ENCODE measurements around the gene PTPRJ.
"Not testable (repeated sequence)": the region's sequence is repeated elsewhere in the genome, so short reads cannot be mapped to it uniquely, and the experiment has no call there.

Gene PTPRJ

DNA sequence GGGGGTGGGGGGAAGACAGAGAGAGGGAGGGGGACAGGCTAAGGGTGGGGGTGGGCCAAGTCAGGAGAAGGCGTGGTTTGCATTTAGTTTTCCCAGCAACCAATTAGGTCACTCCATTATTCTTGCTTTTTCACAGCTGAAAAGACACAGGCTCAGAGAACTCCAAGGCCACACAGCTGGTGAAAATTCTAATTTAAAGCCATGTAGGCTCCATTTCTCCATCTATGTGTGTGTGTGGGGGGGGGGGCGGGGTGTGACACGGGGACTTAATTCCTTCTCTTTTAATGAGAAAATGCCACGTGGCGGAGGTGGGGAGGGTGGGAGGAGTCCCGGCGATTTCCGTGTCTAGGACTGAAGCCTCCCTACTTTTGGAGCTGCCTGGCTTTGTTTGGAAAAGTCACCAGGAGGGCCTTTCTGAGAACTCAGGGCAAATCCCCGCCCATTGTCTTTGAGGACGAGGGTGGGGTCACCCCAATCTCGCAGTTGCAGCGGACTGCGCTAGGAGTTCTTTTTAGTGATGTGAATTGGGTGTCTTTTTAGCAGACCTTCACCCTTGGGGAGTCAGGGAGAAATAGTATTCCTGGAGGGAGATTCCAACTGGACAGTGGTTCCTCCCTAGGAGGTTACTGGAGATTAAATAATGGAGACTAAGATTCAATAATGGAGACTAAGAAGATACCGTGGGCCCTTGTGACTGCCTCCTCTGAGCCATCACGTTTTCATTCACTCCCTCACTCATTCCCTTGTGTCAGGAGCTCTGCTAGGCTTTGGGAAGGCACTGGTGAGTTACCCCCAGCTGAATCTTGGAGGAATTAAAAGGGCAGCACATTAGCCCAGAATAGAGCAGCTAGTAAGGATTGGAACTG is 36.4 kb upstream of the PTPRJ start:
- no peak for DNase-seq (ENCODE audit: low read depth)
- TF ChIP-seq POLR2A (IDR thresholded peaks at IDR 0.05; ENCODE audit: extremely low read depth, insufficient read length): no peak
- no peak for TF ChIP-seq MYC (IDR thresholded peaks at IDR 0.05; ENCODE audit: low read depth, low read length)
- TF ChIP-seq, protein P1, sequence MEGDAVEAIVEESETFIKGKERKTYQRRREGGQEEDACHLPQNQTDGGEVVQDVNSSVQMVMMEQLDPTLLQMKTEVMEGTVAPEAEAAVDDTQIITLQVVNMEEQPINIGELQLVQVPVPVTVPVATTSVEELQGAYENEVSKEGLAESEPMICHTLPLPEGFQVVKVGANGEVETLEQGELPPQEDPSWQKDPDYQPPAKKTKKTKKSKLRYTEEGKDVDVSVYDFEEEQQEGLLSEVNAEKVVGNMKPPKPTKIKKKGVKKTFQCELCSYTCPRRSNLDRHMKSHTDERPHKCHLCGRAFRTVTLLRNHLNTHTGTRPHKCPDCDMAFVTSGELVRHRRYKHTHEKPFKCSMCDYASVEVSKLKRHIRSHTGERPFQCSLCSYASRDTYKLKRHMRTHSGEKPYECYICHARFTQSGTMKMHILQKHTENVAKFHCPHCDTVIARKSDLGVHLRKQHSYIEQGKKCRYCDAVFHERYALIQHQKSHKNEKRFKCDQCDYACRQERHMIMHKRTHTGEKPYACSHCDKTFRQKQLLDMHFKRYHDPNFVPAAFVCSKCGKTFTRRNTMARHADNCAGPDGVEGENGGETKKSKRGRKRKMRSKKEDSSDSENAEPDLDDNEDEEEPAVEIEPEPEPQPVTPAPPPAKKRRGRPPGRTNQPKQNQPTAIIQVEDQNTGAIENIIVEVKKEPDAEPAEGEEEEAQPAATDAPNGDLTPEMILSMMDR (IDR thresholded peaks at IDR 0.05; ENCODE audit: low read depth, low read length): no peak
- TF ChIP-seq, protein P2, sequence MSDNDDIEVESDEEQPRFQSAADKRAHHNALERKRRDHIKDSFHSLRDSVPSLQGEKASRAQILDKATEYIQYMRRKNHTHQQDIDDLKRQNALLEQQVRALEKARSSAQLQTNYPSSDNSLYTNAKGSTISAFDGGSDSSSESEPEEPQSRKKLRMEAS (IDR thresholded peaks at IDR 0.05; ENCODE audit: low read depth, low read length): no peak
- no peak overlapping the region for H3K4me3 ChIP-seq (ENCODE audit: low read depth, low read length)

DNA sequence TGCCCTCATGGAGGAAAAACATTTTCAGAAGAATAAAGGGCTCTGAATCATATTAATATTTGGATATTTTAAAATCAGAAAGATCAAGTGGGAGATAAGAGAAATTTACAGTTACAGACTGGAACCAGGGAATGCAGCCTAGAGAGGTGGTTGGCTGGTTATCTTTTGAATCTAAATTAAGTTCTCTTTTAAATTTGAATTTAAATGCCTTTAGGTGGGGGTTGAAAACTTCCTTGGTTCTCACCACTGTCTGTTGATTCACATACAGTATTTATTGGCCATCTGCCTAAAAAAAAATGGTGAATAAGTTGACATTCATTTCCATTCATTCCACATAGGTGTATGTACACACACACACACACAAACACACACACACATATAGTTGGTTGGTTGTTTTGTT is 35.7 kb upstream of the PTPRJ start:
- TF ChIP-seq, protein P1 (IDR thresholded peaks at IDR 0.05; ENCODE audit: low read depth, low read length): no peak
- TF ChIP-seq MYC (IDR thresholded peaks at IDR 0.05; ENCODE audit: low read depth, low read length) (no peak), POLR2A (IDR thresholded peaks at IDR 0.05; ENCODE audit: extremely low read depth, insufficient read length) (no peak)
- DNase-seq (ENCODE audit: low read depth): no peak
- no peak overlapping the region for H3K4me3 ChIP-seq (ENCODE audit: low read depth, low read length)

DNA sequence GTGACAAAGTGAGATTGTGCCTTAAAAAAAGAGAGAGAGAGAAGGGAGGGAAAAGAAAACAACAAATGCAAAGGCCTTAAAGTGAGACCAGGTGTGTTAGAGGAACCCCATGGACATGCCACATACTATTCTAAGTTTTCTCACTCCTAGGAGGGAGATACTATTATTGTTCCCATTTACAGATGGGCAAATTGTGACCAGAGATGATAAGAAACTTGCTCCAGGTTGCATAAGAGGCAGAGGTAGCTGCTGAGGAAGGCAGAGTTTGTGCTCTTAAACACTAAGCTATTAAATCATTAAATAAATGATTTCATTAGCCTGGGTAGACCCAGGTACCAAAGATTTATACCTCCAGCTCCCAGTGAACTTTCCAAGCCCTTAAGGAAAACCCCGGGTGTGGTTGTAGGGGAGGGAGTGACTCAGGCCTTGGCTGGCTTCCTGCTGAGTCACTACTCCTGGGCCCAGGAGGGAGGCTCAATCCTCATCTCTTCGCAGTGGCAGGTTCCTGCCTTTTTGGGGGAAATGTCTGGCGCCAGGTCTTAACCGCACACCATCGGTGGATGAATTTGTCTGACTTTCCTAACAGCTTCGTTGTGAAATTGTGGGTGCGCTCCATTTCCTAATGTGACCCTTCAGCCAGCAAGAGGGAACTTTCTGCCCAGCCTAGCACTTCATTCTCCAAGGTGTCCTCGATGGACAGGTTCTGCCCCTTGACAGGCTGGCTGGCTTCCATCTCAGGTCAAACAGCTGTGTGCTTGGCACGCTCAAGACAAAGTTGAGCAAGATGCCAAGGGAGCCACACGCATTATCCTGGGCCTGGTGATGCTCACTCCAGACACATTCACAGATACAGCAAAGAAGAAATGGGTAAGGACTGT is 33.4 kb upstream of the PTPRJ start:
- no peak overlapping the region for H3K4me3 ChIP-seq (ENCODE audit: low read depth, low read length)
- DNase-seq (ENCODE audit: low read depth): peak; percentile 94
- TF ChIP-seq MYC (IDR thresholded peaks at IDR 0.05; ENCODE audit: low read depth, low read length) (no peak), POLR2A (IDR thresholded peaks at IDR 0.05; ENCODE audit: extremely low read depth, insufficient read length) (no peak)
- TF ChIP-seq, protein P2 (IDR thresholded peaks at IDR 0.05; ENCODE audit: low read depth, low read length): no peak
- TF ChIP-seq, protein P1 (IDR thresholded peaks at IDR 0.05; ENCODE audit: low read depth, low read length): no peak

DNA sequence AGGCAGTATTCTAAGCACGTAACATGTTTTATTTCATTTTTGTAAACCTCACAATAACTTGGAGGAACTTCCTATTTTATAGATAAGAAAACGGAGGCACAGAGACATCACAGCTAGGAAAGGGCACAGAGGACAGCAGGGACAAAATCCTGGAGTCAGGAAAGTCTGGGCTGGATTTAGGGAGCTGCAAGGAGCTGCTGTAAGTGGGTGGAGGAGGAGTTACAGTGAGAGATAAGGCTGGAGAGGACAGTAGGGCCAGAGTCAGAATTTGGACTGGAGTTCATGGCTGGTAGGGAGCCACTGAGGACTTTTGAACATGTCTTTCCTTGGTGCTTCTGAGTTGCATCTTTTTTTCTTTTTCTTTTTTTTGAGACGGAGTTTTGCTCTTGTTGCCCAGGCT is 32.2 kb upstream of the PTPRJ start:
- H3K4me3 ChIP-seq (ENCODE audit: low read depth, low read length): no peak overlapping the region
- TF ChIP-seq, protein P2 (IDR thresholded peaks at IDR 0.05; ENCODE audit: low read depth, low read length): no peak
- TF ChIP-seq, protein P1 (IDR thresholded peaks at IDR 0.05; ENCODE audit: low read depth, low read length): no peak
- no peak for TF ChIP-seq MYC (IDR thresholded peaks at IDR 0.05; ENCODE audit: low read depth, low read length)
- TF ChIP-seq POLR2A (IDR thresholded peaks at IDR 0.05; ENCODE audit: extremely low read depth, insufficient read length): no peak
- no peak for DNase-seq (ENCODE audit: low read depth)

DNA sequence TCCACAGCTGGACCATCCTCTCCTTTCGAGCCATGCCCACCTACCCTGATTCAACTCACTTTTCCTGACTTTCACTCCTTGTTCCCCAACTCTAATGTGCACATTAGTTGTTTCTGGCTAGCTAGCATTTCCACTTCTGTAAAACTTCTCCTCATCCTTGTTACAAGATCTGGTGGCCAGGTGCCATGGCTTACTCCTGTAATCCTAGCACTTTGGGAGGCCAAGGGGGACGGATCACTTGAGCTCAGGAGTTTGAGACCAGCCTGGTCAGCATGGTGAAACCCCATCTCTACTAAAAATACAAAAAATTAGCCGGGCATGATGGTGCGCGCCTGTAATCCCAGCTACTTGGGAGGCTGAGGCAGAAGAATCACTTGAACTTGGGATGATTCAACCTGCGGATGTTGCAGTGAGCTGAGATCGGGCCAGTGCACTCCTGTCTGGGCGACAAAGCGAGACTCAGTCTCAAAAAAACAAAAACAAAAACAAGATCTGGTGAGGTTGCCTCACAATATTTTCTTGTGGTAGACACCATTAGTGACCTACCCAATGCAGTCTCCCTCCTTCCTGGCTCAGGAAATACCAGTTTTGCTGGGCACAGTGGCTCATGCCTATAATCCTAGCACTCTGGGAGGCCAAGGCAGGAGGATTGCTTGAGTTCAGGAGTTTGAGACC is 31.2 kb upstream of the PTPRJ start:
- H3K4me3 ChIP-seq (ENCODE audit: low read depth, low read length); DNase-seq (ENCODE audit: low read depth): not testable (repeated sequence)

DNA sequence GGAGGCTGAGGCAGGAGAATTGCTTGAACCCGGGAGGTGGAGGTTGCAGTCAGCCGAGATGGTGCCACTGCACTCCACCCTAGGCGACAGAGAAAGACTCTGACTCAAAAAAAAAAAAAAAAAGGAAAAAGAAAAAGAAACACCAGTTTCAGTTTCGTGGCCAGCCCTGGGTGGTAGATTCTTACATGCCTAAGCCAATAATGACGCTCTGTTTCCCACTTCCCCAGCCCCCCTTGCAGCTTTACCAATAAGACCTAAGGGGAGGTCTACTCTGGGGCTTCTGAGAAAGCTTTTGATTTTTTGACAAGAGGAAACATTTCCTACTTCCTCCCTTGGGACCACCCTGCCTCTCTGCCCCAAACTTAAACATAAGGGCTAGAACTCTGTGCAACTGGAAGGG is 30.0 kb upstream of the PTPRJ start:
- no peak overlapping the region for H3K4me3 ChIP-seq (ENCODE audit: low read depth, low read length)
- TF ChIP-seq, protein P2 (IDR thresholded peaks at IDR 0.05; ENCODE audit: low read depth, low read length): no peak
- TF ChIP-seq POLR2A (IDR thresholded peaks at IDR 0.05; ENCODE audit: extremely low read depth, insufficient read length): no peak
- TF ChIP-seq, protein P1 (IDR thresholded peaks at IDR 0.05; ENCODE audit: low read depth, low read length): no peak
- no peak for TF ChIP-seq MYC (IDR thresholded peaks at IDR 0.05; ENCODE audit: low read depth, low read length)
- peak; percentile 76 for DNase-seq (ENCODE audit: low read depth)

DNA sequence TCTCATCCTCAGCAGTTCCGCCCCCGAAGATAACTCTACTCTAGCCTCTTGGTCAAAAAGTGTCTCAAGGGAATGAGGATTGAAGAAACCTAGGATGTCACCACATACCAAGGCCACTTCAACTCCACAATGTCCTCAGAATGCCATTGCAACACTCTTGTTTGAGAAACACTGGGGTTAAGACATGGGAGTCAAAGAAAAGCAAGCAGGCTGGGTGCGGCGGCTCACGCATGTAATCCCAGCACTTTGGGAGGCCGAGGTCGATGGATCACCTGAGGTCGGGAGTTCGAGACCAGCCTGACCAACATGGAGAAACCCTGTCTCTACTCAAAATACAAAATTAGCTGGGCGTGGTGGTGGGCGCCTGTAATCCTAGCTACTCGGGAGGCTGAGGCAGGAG is 28.9 kb upstream of the PTPRJ start:
- DNase-seq (ENCODE audit: low read depth): peak; percentile 86
- H3K4me3 ChIP-seq (ENCODE audit: low read depth, low read length): not testable (repeated sequence)
